NCI-H82 treated with DMSO at 0.1 percent for 48 hours (cell line): ENCODE data around the gene BZW2.
"Not testable (repeated sequence)": the region's sequence is repeated elsewhere in the genome, so short reads cannot be mapped to it uniquely, and the experiment has no call there.

Experiments used
- DNase-seq: peaks from one replicate; lab custom pipeline; 2025; ENCODE audit not compliant: unreplicated experiment; lab: John Stamatoyannopoulos, UW

BZW2 gene

GRCh38 chr7:16670021-16670420 lies 24.0 kb downstream of the BZW2 start:
- no peak for DNase-seq

GRCh38 chr7:16670731-16671344 lies 24.9 kb downstream of the BZW2 start:
- no peak for DNase-seq

GRCh38 chr7:16671811-16672210 lies 25.8 kb downstream of the BZW2 start:
- no peak for DNase-seq

- no peak for DNase-seq
These were observed 29.3 kb downstream of the BZW2 start for GRCh38 chr7:16675277-16675676.

GRCh38 chr7:16677978-16678494 lies 32.1 kb downstream of the BZW2 start:
- DNase-seq = no peak

- DNase-seq = not testable (repeated sequence)
These were observed 32.9 kb downstream of the BZW2 start for GRCh38 chr7:16678645-16679566.

GRCh38 chr7:16684935-16685334 lies 39.0 kb downstream of the BZW2 start:
- no peak for DNase-seq

GRCh38 chr7:16685535-16685934 lies 39.6 kb downstream of the BZW2 start:
- no peak for DNase-seq

- no peak for DNase-seq
These were observed 42.3 kb downstream of the BZW2 start for GRCh38 chr7:16688249-16688648.

GRCh38 chr7:16691241-16691640 lies 45.3 kb downstream of the BZW2 start:
- no peak for DNase-seq

- DNase-seq = no peak
These were observed 47.8 kb downstream of the BZW2 start for GRCh38 chr7:16693601-16694318.

GRCh38 chr7:16694806-16695205 lies 48.8 kb downstream of the BZW2 start:
- no peak for DNase-seq

- DNase-seq = peak; percentile 5
These were observed 49.7 kb downstream of the BZW2 start for GRCh38 chr7:16695621-16696237.

- DNase-seq = no peak
These were observed 51.7 kb downstream of the BZW2 start for GRCh38 chr7:16697507-16698199.

- no peak for DNase-seq
These were observed 52.4 kb downstream of the BZW2 start for GRCh38 chr7:16698200-16698905.

GRCh38 chr7:16702441-16702840 lies 56.5 kb downstream of the BZW2 start:
- no peak for DNase-seq

- no peak for DNase-seq
These were observed 62.5 kb downstream of the BZW2 start for GRCh38 chr7:16708511-16708910.

GRCh38 chr7:16708980-16709379 lies 63.0 kb downstream of the BZW2 start:
- no peak for DNase-seq

GRCh38 chr7:16710651-16711050 lies 64.7 kb downstream of the BZW2 start:
- DNase-seq = no peak

- DNase-seq = no peak
These were observed 65.7 kb downstream of the BZW2 start for GRCh38 chr7:16711730-16712129.
